ENCODE results near the gene CHD9NB.

Gene CHD9NB

DNA sequence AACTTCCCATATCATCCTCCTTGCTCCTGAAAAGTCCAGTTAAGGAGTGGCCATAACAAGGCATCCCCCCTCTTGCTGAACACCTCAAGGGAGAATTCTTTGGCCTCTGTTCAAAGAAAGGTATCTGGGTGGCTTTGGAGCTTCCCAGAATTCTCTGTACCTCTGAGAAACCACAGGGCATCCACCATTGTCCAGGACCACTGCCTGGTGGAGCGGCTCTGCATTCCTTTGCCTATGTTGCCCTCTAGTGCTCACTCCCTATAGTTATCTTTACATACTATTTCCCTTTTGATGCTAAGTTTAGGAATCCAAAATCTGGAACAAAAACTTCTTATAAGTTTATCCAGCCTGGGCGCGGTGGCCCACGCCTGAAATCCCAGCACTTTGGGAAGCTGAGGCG, 30.3 kb downstream of the CHD9NB start:
- DNase-seq = peak; percentile 33

DNA sequence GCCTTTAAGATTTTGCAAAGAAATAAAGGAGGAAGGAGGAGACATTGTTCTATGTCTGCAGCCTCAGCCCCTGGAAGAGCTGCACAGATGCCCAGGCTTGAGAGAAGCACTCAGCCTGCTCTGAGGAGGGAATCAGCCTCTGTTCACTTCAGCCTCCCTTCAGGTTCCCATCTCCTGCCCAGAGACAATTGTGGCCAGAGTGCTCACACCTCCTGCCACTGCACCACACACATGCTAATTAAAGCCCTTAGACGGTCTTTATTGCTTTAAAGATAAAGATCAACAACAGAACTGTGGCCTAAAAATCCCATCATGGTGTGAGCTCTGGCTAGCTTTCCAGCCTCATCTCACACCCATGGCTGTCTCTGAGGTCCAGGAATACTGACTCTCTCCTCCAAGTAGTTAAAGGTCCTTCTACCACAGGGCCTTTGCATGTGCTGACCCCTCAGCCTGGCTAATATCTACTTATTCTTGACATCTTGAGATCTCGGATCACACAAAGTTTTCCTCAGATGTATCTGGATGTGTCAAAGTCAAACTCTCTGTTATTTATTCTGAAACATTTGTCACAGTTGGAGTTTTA, 33.8 kb downstream of the CHD9NB start:
- DNase-seq = no peak

DNA sequence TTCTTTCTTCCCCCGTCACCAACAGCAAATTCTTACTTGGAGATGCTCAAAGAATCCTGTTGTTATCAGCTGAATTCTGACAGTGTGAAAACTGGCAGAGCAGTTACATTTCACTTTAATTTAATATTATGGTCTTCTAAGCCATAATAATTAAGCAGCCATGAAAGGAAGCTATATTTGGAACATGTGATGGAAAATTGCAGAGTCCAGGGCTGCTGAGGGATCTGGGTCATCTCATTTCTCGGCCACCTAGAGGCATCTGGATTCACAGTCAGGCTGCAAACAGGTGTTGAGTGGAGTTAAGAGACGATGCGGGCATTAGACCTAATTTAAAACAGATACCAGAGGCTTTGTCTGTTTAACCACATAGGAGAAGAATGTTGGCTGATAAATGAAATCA, 38.4 kb downstream of the CHD9NB start:
- no peak for DNase-seq

DNA sequence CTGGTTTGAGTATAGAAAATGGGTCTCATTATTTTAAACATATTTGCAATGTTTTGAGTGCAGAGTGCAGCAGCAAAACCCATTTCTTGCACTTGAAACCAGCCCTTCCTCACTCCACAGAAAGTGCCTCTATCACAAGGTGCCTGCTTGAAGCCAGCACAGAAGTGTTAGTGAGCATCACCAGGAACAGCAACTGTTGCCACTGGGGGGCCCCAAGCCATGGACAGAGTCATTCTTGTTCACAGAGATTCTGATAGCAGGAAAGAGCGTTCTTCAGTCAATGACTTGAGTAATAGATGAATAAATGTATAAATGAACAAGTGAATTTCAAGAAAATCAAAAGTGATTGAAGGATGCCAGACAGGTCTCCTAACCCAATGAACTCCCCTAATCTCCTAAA, 45.6 kb downstream of the CHD9NB start:
- no peak for DNase-seq

DNA sequence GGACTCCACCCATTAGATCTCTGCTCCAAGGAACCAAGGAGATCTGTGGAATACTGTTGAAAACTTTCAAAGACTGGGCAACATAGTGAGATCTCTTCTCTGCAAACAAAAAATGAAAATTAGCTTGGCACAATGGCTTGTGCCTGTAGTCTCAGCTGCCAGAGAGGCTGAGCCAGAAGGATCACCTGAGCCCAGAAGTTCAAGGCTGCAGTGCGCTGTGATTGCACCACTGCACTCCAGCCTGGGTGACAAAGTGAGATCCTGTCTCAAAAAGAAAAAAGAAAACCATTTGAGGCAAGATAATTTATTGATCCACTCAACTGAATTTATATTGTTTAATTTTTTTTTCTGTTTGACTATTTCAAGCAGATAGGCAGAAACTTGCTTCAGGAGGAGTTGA, 54.8 kb downstream of the CHD9NB start:
- no peak for DNase-seq

DNA sequence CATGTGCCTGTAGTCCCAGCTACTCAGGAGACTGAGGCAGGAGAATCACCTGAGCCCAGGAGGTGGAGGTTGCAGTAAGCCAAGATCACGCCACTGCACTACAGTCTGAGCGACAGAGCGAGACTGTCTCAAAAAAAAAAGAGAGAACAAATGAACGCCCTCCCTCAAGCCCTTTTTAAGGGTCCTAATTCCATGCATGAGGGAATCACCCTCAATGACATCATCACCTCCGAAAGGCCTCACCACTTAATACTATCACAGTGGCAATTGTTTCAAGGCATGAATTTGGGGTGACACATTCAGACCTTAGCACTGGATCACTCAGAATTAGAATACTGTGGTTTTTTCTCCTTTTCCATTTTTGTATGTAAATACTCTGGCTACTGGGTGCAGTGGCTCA, 57.8 kb downstream of the CHD9NB start:
- DNase-seq = no peak

DNA sequence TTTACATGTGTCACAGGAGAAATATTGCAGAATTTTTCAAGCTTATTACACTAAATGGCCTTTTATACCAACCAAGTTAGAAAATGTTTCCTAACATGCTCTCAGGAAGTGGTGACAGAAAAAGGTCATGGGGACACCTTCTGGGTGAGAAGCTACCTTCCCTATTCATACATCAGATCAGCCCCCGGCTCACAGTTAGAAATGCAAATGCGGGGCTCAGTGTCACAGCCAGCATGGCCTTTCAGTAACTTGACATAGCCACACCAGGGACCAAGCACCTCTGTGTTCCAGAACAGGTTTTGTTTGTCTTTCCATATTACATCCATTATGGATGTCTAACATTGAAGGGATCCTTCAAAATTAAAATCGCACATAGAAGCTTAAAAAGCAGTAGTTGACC, 59.5 kb downstream of the CHD9NB start:
- DNase-seq = no peak

DNA sequence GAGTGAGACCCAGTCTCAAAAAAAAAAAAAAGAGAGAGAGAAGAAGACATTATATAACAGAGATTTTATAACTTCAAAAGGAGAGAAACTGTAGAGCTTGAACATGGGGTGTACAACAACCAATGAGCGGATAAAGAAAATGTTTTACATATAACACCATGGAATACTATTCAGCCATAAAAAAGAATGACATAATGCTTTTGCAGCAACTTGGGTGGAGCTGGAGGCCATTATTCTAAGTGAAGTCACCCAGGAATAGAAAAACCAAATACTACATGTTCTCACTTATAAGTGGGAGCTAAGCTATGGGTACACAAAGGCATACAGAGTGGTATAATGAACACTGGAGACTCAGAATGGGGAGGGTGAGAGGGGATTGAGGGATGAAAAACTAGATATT, 61.1 kb downstream of the CHD9NB start:
- DNase-seq = no peak
